A673 (cell line): Measurements from ENCODE around the gene IQCE. TPM values are rescaled to one million over a fixed set of nuclear protein-coding genes. Genes with fewer than 3 reads are reported as not detected.

Source experiments
- BruUV-seq: library from RNA; stranded (reverse); fragments of 400-500 nt; replicated peaks from 2 replicates; lab custom pipeline; 2021; lab: Mats Ljungman, UMichigan
- CTCF ChIA-PET: fragments of 300-600 bp; sonication (Branson Sonifier 250); formaldehyde crosslinking; loops from one replicate; lab custom pipeline; 2022; ENCODE audit warnings: antibody characterized with exemption; lab: Charles Lee
- POLR2A ChIA-PET: fragments of 300-600 bp; sonication (Branson Sonifier 250); formaldehyde crosslinking; loops from one replicate; lab custom pipeline; 2022; ENCODE audit warnings: antibody characterized with exemption; ENCODE audit not compliant: low non-redundant PET; lab: Charles Lee
- DNase-seq: peaks from one replicate; pipeline ENCODE4 v3.0.0-alpha.2; 2015; ENCODE audit warnings: low spot score
- H3K27ac ChIP-seq: fragments of 200-600 bp; sonication (generic); 2 replicates; pipeline ENCODE4 v1.5.1; 2016; ENCODE audit warnings: mixed run types, low read depth, mild to moderate bottlenecking, mixed read lengths, antibody characterized with exemption, low read length; ENCODE audit not compliant: poor library complexity, severe bottlenecking
- H3K27me3 ChIP-seq: fragments of 200-600 bp; sonication (generic); replicated peaks from 2 replicates; pipeline ENCODE4 v1.6.1; 2017; ENCODE audit warnings: mixed run types, low read depth, mild to moderate bottlenecking, mixed read lengths, antibody characterized with exemption, low read length; ENCODE audit not compliant: insufficient read depth, poor library complexity
- H3K36me3 ChIP-seq: fragments of 200-600 bp; sonication (generic); 2 replicates; pipeline ENCODE4 v1.6.1; 2016; ENCODE audit warnings: mixed run types, mild to moderate bottlenecking, mixed read lengths, antibody characterized with exemption, low read length; ENCODE audit not compliant: insufficient read depth, poor library complexity, severe bottlenecking
- H3K4me1 ChIP-seq: fragments of 200-600 bp; sonication (generic); 2 replicates; pipeline ENCODE4 v1.6.1; 2017; ENCODE audit warnings: mixed run types, mild to moderate bottlenecking, mixed read lengths, antibody characterized with exemption, low read length; ENCODE audit not compliant: insufficient read depth, poor library complexity, severe bottlenecking
- H3K4me3 ChIP-seq: fragments of 200-600 bp; sonication (generic); 2 replicates; pipeline ENCODE4 v1.5.1; 2016; ENCODE audit warnings: low read depth, mixed run types, mild to moderate bottlenecking, mixed read lengths, low read length; ENCODE audit not compliant: poor library complexity, severe bottlenecking
- H3K9me3 ChIP-seq: fragments of 200-600 bp; sonication (generic); 2 replicates; pipeline ENCODE4 v1.6.1; 2016; ENCODE audit warnings: mixed run types, low read depth, mild to moderate bottlenecking, mixed read lengths, antibody characterized with exemption, low read length; ENCODE audit not compliant: poor library complexity, severe bottlenecking
- EZH2 ChIP-seq: fragments of 200-600 bp; sonication (generic); IDR thresholded peaks from 2 replicates; pipeline ENCODE4 v1.6.1; 2017; ENCODE audit warnings: borderline replicate concordance, low read depth, mild to moderate bottlenecking, mixed read lengths, antibody characterized with exemption, low read length; ENCODE audit not compliant: poor library complexity, severe bottlenecking
- intact Hi-C: fragments of 100-400 bp; cut with micrococcal nuclease; formaldehyde crosslinking; loops from one replicate; pipeline ENCODE4 v1.10.0; 2022; ENCODE audit not compliant: unreplicated experiment
- total RNA-seq: library from RNA; stranded (reverse); gene quantifications from 2 replicates; pipeline ENCODE4 v1.2.3, GENCODE V29; 2021
- TF ChIP-seq, protein P1 (sequence below): fragments of 300-800, 200-600 bp; sonication (generic); conservative IDR thresholded peaks from 2 replicates; pipeline ENCODE4 v1.5.1; 2017; ENCODE audit warnings: low read depth, mild to moderate bottlenecking, antibody characterized with exemption, low read length, moderate library complexity, mixed read lengths

IQCE gene
- total RNA-seq, 1 experiment from 2014 or later: 35.4 TPM

GRCh38 chr7:2539031-2539911, 19.5 kb upstream of the IQCE start:
- no TSS peak for BruUV-seq
- Histone ChIP-seq H3K9me3 (no peaks in the 10 kb centered on the region), H3K4me3 (no peak overlapping the region), H3K4me1 (no peaks in the 10 kb centered on the region), H3K27ac (no peak overlapping the region), H3K27me3 (no peaks in the 10 kb centered on the region), H3K36me3 (peaks cover 47% of the 10 kb centered on the region)
- no peak for DNase-seq
- intact Hi-C loops: no loop called here
- ChIA-PET POLR2A (interaction anchor here (1.1 kb wide), 1 partner anchor 11 kb away, joined by 3 read pairs; no protein-coding TSS in a partner anchor), CTCF (no interaction called here)
- TF ChIP-seq EZH2: no peak
- TF ChIP-seq, protein P1, sequence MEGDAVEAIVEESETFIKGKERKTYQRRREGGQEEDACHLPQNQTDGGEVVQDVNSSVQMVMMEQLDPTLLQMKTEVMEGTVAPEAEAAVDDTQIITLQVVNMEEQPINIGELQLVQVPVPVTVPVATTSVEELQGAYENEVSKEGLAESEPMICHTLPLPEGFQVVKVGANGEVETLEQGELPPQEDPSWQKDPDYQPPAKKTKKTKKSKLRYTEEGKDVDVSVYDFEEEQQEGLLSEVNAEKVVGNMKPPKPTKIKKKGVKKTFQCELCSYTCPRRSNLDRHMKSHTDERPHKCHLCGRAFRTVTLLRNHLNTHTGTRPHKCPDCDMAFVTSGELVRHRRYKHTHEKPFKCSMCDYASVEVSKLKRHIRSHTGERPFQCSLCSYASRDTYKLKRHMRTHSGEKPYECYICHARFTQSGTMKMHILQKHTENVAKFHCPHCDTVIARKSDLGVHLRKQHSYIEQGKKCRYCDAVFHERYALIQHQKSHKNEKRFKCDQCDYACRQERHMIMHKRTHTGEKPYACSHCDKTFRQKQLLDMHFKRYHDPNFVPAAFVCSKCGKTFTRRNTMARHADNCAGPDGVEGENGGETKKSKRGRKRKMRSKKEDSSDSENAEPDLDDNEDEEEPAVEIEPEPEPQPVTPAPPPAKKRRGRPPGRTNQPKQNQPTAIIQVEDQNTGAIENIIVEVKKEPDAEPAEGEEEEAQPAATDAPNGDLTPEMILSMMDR: no peak

- Histone ChIP-seq H3K27ac (no peak overlapping the region), H3K9me3 (no peaks in the 10 kb centered on the region), H3K4me3 (no peak overlapping the region), H3K27me3 (no peaks in the 10 kb centered on the region), H3K4me1 (no peaks in the 10 kb centered on the region), H3K36me3 (peaks cover 53% of the 10 kb centered on the region)
- intact Hi-C loops: no loop called here
- DNase-seq: no peak
- TF ChIP-seq, protein P1: no peak
- TF ChIP-seq EZH2: no peak
- CTCF ChIA-PET: no interaction called here
- BruUV-seq: no TSS peak
- POLR2A ChIA-PET: interaction anchor here (0.7 to 1.1 kb wide), 2 partner anchors 12 to 21 kb away, joined by 3 to 5 read pairs; no protein-coding TSS in a partner anchor
Observed at GRCh38 chr7:2540133-2540532, 18.6 kb upstream of the IQCE start.

DNA sequence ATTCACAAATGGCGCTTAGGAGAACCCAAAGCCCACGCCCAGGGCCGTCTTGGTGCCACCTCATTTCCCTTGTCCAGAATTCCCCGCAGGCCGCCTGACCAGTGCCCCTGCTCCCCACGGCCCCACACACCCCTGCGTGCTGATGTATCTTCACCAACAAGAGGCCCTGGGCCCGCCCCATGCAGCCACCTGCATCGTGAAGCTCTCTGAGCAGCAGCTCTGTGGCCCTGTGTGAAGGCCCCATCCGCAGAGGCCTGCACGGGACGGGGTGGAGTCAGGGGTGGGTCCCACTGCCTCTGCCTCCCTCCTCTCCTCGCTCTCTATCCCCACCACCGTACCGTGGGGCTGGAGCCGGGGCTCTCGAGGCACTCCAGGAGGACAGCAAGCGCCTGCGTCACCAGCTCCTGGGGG, 18.1 kb upstream of the IQCE start:
- POLR2A ChIA-PET: interaction anchor here (0.7 to 1.1 kb wide), 2 partner anchors 12 to 22 kb away, joined by 3 to 5 read pairs; no protein-coding TSS in a partner anchor
- no peaks in the 10 kb centered on the region for H3K9me3 ChIP-seq
- no peak for TF ChIP-seq EZH2
- TF ChIP-seq, protein P1: no peak
- no peak overlapping the region for H3K4me3 ChIP-seq
- intact Hi-C loops: no loop called here
- DNase-seq: no peak
- no peak overlapping the region for H3K27ac ChIP-seq
- peaks cover 53% of the 10 kb centered on the region for H3K36me3 ChIP-seq
- no peaks in the 10 kb centered on the region for H3K4me1 ChIP-seq
- no TSS peak for BruUV-seq
- CTCF ChIA-PET: no interaction called here
- H3K27me3 ChIP-seq: no peaks in the 10 kb centered on the region
